ENCODE measurements around the gene ABHD10.
A peak's percentile ranks its signal among the peaks of the same experiment; 100 is the strongest.

DNA sequence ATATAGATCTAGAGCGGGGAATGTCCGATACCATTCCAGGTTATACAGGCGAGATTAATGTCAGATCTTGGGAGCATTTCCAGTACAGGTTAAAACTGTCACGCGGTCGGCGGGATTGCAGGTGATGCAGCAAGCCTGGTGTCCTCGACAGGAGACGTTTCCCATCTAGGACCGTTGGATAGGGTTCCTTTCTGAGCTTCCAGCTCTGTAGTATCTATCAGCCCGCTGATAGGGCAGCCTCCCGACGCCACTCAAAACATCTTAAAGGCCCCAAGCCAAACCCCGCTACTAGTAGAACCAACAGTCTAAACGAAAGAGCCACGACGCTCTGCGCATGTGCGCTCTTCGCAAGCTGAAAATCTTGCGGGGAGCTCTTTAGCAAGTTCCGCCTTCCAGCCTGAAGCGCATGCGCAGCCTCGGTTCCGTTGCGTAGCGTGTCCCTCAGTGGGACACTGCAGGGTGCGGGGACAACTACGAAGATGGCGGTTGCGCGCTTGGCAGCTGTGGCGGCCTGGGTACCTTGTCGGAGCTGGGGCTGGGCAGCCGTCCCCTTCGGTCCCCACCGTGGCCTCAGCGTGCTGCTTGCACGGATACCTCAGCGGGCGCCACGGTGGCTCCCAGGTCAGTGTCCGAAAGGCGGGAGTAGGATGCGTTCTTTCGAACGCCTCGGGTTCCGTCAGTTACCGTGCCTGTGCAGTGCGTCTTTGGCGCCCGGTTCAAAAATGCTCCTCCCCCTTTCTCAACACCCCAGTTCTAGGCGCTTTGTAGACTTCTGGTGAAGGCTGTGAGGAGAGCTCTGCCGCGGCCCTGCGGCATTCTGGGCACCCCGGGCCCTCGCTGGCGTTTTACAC is at the start of gene ABHD10:
- TF ChIP-seq, protein P1, sequence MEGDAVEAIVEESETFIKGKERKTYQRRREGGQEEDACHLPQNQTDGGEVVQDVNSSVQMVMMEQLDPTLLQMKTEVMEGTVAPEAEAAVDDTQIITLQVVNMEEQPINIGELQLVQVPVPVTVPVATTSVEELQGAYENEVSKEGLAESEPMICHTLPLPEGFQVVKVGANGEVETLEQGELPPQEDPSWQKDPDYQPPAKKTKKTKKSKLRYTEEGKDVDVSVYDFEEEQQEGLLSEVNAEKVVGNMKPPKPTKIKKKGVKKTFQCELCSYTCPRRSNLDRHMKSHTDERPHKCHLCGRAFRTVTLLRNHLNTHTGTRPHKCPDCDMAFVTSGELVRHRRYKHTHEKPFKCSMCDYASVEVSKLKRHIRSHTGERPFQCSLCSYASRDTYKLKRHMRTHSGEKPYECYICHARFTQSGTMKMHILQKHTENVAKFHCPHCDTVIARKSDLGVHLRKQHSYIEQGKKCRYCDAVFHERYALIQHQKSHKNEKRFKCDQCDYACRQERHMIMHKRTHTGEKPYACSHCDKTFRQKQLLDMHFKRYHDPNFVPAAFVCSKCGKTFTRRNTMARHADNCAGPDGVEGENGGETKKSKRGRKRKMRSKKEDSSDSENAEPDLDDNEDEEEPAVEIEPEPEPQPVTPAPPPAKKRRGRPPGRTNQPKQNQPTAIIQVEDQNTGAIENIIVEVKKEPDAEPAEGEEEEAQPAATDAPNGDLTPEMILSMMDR (conservative IDR thresholded peaks at IDR 0.05) = no peak
- peak; percentile 53; the same call in 1 of the 2 replicates for TF ChIP-seq ZFX (IDR thresholded peaks at IDR 0.05)
